Mucosa of rectum (tissue), 2 donors: ENCODE measurements around the gene CCSER2.
"Not testable (repeated sequence)": the region's sequence is repeated elsewhere in the genome, so short reads cannot be mapped to it uniquely, and the experiment has no call there.

Experiments used
- H3K27ac ChIP-seq, 2 donors: one replicate each; pipeline ENCODE4 v1.7.0; 2013; ENCODE audit warnings: inconsistent platforms in 2 of 2, low read depth in 2 of 2, low read length in 2 of 2
- H3K27me3 ChIP-seq, 2 donors: one replicate each; pipeline ENCODE4 v1.7.0; 2013; ENCODE audit warnings: low read length in 2 of 2; ENCODE audit not compliant: control insufficient read depth in 2 of 2, insufficient read depth in 2 of 2
- H3K36me3 ChIP-seq, 2 donors: one replicate each; pipeline ENCODE4 v1.7.0; 2013; ENCODE audit warnings: low read length in 2 of 2; ENCODE audit not compliant: control insufficient read depth in 2 of 2, insufficient read depth in 2 of 2
- H3K4me1 ChIP-seq, 2 donors: one replicate each; pipeline ENCODE4 v1.7.0; 2013; ENCODE audit warnings: low read length in 2 of 2, mild to moderate bottlenecking in 1 of 2; ENCODE audit not compliant: control insufficient read depth in 2 of 2, insufficient read depth in 2 of 2
- H3K4me3 ChIP-seq, 2 donors: one replicate each; pipeline ENCODE4 v1.7.0; 2013; ENCODE audit warnings: low read length in 2 of 2
- H3K9ac ChIP-seq, 2 donors: one replicate each; pipeline ENCODE4 v1.7.0; 2013; ENCODE audit warnings: low read length in 2 of 2, low read depth in 1 of 2, mild to moderate bottlenecking in 1 of 2
- H3K9me3 ChIP-seq, 2 donors: one replicate each; pipeline ENCODE4 v1.7.0; 2013; ENCODE audit warnings: low read length in 2 of 2; ENCODE audit not compliant: control insufficient read depth in 2 of 2
- donor health status: healthy.
- donor health status: Normal muscosa, but diverticular disease.

CCSER2 gene

GRCh38 chr10:84311576-84311975 is 16.8 kb upstream of the CCSER2 start:
- Histone ChIP-seq H3K36me3 (no peaks in the 10 kb centered on the region), H3K27me3 (peaks cover 0 to 2% of the 10 kb centered on the region in 2 donors), H3K4me3 (no peak overlapping the region), H3K9ac (no peak overlapping the region), H3K4me1 (peaks cover 0 to 7% of the 10 kb centered on the region in 2 donors), H3K27ac (no peak overlapping the region), H3K9me3 (no peaks in the 10 kb centered on the region)

- H3K9me3 ChIP-seq, result no peaks in the 10 kb centered on the region
- H3K27me3 ChIP-seq, result peaks cover 0 to 2% of the 10 kb centered on the region in 2 donors
- H3K27ac ChIP-seq, result no peak overlapping the region
- H3K4me3 ChIP-seq, result no peak overlapping the region
- H3K36me3 ChIP-seq, result no peaks in the 10 kb centered on the region
- H3K9ac ChIP-seq, result no peak overlapping the region
- H3K4me1 ChIP-seq, result peaks cover 0 to 7% of the 10 kb centered on the region in 2 donors
Measured at GRCh38 chr10:84312816-84313215, 15.6 kb upstream of the CCSER2 start.

GRCh38 chr10:84314275-84314674 is 14.1 kb upstream of the CCSER2 start:
- Histone ChIP-seq H3K4me1 (peaks cover 0 to 2% of the 10 kb centered on the region in 2 donors), H3K9ac (no peak overlapping the region), H3K9me3 (no peaks in the 10 kb centered on the region), H3K27me3 (peaks cover 0 to 2% of the 10 kb centered on the region in 2 donors), H3K27ac (no peak overlapping the region), H3K4me3 (no peak overlapping the region), H3K36me3 (no peaks in the 10 kb centered on the region)

- Histone ChIP-seq H3K36me3 (no peaks in the 10 kb centered on the region), H3K27ac (no peak overlapping the region), H3K9ac (no peak overlapping the region), H3K4me1 (no peaks in the 10 kb centered on the region), H3K27me3 (peaks cover 0 to 2% of the 10 kb centered on the region in 2 donors), H3K4me3 (no peak overlapping the region), H3K9me3 (no peaks in the 10 kb centered on the region)
Measured at GRCh38 chr10:84317174-84317573, 11.2 kb upstream of the CCSER2 start.

GRCh38 chr10:84321902-84322301 is 6.5 kb upstream of the CCSER2 start:
- no peaks in the 10 kb centered on the region for H3K36me3 ChIP-seq
- no peaks in the 10 kb centered on the region for H3K4me1 ChIP-seq
- no peak overlapping the region for H3K27ac ChIP-seq
- H3K9ac ChIP-seq, result no peak overlapping the region
- no peaks in the 10 kb centered on the region for H3K27me3 ChIP-seq
- no peak overlapping the region for H3K4me3 ChIP-seq
- H3K9me3 ChIP-seq, result no peaks in the 10 kb centered on the region

- not testable (repeated sequence) for H3K27ac ChIP-seq, H3K4me1 ChIP-seq, H3K4me3 ChIP-seq, H3K9ac ChIP-seq, H3K36me3 ChIP-seq, H3K9me3 ChIP-seq, H3K27me3 ChIP-seq
Measured at GRCh38 chr10:84323566-84323965, 4.8 kb upstream of the CCSER2 start.

GRCh38 chr10:84326995-84327394 is 1.4 kb upstream of the CCSER2 start:
- H3K4me1 ChIP-seq, H3K9me3 ChIP-seq, H3K4me3 ChIP-seq, H3K27ac ChIP-seq, H3K27me3 ChIP-seq, H3K9ac ChIP-seq, H3K36me3 ChIP-seq: not testable (repeated sequence)

- Histone ChIP-seq H3K9me3 (no peaks in the 10 kb centered on the region), H3K4me3 (peak overlapping the region; percentile 75 to 79), H3K9ac (peak overlapping the region; percentile 71 to 97), H3K27me3 (no peaks in the 10 kb centered on the region), H3K4me1 (peaks cover 0 to 7% of the 10 kb centered on the region in 2 donors), H3K36me3 (no peaks in the 10 kb centered on the region), H3K27ac (peak overlapping the region; percentile 92 to 97)
Measured at GRCh38 chr10:84329196-84329611, 815 bp downstream of the CCSER2 start.

GRCh38 chr10:84329986-84330651 is 1.7 kb downstream of the CCSER2 start:
- Histone ChIP-seq H3K9me3 (no peaks in the 10 kb centered on the region), H3K9ac (peak overlapping the region in 1 of 2 donors; percentile 97), H3K4me1 (peaks cover 0 to 7% of the 10 kb centered on the region in 2 donors), H3K27ac (peak overlapping the region in 1 of 2 donors; percentile 3), H3K4me3 (peak overlapping the region in 1 of 2 donors; percentile 75), H3K27me3 (no peaks in the 10 kb centered on the region), H3K36me3 (no peaks in the 10 kb centered on the region)

- H3K27ac ChIP-seq, result no peak overlapping the region
- no peaks in the 10 kb centered on the region for H3K9me3 ChIP-seq
- H3K36me3 ChIP-seq, result no peaks in the 10 kb centered on the region
- H3K9ac ChIP-seq, result no peak overlapping the region
- H3K4me1 ChIP-seq, result peaks cover 0 to 7% of the 10 kb centered on the region in 2 donors
- H3K4me3 ChIP-seq, result no peak overlapping the region
- no peaks in the 10 kb centered on the region for H3K27me3 ChIP-seq
Measured at GRCh38 chr10:84331091-84331490, 2.7 kb downstream of the CCSER2 start.
